Epithelial cell of proximal tubule (primary cell): ENCODE data around the gene U2AF1L4. TPM values are rescaled to one million over a fixed set of nuclear protein-coding genes. Genes with fewer than 3 reads are reported as not detected.

ENCODE experiments used
- DNase-seq: peaks from one replicate; pipeline ENCODE4 v3.0.0-alpha.2; 2011; ENCODE audit warnings: low read depth
- H3K4me3 ChIP-seq: 2 replicates; pipeline ENCODE4 v1.5.1; 2011; ENCODE audit warnings: low read depth, mild to moderate bottlenecking, low read length
- total RNA-seq: library from RNA; depleted of rRNA; stranded (reverse); fragments of >200 nt; gene quantifications from 2 replicates; pipeline ENCODE4 v1.2.3, GENCODE V29; 2015
- TF ChIP-seq, protein P1 (sequence below): conservative IDR thresholded peaks from 2 replicates; pipeline ENCODE4 v1.5.1; 2012; ENCODE audit warnings: low read depth, mild to moderate bottlenecking, low read length

The U2AF1L4 gene
- total RNA-seq, 1 donor from 2014 or later = 5.9 TPM

DNA sequence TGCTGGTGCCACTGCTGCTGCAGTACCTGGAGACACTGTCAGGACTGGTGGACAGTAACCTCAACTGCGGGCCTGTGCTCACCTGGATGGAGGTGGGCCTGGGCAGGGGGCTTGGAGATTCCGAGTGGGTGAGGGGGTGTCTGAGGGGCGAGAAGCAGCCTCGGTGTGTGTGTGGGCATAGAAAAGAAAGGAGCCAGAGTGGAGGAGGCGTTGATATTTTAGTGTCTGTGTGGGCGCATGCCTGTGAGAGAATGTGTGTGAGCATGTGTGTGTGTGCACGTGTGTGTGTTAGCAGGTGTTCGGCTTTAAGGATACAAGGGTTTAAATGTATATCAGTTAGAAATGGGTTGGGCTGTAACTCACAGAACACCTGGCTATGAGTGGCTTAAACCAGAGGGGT is 33.8 kb upstream of the U2AF1L4 start:
- H3K4me3 ChIP-seq = no peak overlapping the region
- DNase-seq = no peak
- TF ChIP-seq, protein P1, sequence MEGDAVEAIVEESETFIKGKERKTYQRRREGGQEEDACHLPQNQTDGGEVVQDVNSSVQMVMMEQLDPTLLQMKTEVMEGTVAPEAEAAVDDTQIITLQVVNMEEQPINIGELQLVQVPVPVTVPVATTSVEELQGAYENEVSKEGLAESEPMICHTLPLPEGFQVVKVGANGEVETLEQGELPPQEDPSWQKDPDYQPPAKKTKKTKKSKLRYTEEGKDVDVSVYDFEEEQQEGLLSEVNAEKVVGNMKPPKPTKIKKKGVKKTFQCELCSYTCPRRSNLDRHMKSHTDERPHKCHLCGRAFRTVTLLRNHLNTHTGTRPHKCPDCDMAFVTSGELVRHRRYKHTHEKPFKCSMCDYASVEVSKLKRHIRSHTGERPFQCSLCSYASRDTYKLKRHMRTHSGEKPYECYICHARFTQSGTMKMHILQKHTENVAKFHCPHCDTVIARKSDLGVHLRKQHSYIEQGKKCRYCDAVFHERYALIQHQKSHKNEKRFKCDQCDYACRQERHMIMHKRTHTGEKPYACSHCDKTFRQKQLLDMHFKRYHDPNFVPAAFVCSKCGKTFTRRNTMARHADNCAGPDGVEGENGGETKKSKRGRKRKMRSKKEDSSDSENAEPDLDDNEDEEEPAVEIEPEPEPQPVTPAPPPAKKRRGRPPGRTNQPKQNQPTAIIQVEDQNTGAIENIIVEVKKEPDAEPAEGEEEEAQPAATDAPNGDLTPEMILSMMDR = no peak

DNA sequence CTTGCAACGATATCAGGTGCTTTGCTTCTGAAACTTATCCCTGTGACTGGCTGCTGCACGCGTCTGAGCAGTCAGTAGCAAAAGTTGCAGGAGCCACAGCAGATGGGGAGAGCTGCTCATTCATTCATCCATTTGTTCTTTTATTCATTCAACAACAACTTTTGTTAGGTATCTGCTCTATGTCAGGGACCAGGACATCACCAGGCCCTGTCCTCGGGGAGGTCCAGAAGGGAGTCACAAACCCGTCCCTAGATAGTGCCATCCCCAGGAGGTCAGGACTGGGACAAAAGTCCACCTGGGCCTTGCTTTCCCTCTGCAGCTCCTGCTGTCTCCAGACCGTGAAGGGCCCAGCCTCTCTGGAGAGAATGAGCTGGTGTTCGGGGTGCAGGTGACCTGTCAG is 32.7 kb upstream of the U2AF1L4 start:
- TF ChIP-seq, protein P1 = no peak
- DNase-seq = no peak
- H3K4me3 ChIP-seq = no peak overlapping the region

DNA sequence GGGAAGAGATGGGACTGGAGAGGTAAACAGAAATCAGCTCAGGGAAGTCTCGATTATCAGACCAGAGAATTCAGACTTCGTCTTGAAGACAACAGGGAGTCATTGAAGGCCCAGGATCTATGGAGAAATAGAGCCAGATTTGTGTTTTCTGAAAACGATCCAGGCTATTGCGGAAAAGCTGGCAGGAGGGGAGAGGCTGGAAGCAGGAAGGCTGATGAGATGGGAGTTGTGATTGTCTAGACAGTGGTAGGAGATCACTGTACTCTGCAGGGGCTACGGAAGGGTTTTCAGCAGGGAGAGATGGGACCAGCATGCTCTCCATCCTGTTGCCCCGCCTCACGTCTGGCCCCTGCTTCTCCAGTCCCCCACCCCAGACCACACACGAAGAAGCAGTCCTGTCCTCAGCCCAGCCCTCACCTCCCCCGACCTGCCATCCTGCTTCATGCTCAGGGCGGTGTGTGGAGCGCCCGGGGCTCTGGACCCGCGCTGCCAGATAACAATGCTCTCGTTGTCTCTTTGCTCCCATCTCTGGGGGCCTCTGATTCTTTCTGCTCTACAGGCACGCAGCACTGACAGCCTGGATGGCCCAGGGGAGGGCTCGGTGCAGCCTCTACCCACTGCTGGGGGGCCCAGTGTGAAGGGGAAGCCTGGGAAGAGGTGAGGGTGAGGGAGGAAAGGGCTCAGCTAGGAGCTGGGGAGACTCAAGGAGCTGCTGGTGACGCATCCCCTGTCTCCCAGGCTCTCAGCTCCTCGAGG is 32.0 kb upstream of the U2AF1L4 start:
- TF ChIP-seq, protein P1 = no peak
- no peak overlapping the region for H3K4me3 ChIP-seq
- DNase-seq = no peak

DNA sequence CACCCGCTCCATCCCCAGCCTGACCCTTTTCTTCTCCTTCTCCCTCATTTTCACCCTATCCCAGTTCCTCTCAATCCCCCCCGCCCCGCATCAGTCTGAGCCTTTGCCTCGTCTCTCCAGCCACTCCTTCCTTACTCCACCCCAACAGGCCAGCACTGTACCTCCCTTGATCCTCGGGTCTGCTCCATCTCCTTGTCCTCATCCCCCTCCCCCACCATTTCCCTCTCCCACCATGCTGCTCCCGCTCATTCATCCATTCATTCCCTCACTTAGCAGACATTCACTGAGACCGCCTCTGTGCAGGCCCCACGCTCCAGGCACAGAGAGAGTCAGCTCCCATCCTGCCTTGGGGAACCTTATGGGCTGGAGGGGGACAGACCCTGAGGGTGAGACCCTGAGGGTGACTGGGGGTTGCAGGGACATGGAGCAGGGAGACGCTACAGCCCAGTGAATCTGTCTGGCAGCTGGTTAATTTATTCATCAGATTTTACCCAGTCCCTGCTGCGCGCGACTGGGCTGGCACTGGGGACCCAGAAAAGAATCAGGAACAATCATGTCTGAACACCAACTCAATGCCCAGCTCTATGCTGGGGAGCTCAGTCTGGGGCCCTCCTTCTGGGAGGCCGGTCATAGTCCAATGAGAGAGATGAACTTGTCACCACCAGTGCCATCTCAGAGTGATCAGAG is 31.0 kb upstream of the U2AF1L4 start:
- H3K4me3 ChIP-seq = peak overlapping the region; percentile 62
- no peak for DNase-seq
- TF ChIP-seq, protein P1 = no peak

DNA sequence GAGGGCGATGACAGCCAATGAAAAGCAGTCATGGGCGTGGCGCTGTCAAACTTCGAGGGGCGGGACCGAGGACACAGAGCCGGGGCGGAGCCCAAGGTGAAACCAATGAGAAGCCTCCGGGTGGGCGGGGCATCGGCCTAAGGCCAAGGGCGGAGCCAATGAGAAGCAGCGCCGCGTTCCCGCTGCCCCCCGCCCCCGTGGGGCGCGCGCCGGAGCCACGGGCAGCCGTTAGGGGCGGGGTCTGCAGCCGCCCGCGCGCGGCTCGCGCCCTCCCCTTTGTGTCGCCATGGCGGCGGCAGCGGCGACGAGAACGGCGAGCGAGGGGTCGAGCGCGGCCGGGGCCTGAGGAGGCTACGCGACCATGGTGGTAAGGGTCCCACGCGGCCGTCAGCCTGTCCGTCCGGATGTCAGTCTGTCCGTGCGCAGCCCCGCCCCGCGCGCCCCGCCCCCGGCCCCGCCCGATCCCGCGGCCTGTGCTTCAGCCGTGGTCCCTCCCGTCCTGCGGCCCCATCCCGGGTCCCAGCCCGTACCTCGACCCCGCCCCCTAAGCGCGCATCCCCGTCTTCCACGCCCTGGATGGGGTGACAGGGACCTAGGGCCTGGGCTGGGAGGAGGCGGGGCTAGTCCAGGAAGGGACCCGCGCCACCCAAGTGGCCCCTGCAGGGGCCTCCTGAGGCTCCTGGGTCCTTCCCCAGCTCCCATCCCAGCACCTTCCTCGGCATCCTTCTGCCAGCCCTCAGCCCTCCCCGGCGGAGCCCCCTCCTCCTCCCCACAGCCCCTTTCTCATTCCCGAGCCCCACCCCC is 30.3 kb upstream of the U2AF1L4 start, which contains the start of gene ARHGAP33:
ARHGAP33 (plus strand) TSS at position 267 of the 804 bp plus-strand sequence; CDS start at position 362, 95 bp downstream.
- H3K4me3 ChIP-seq = peak within 1 kb of the TSS; percentile 62
- DNase-seq = no peak
- TF ChIP-seq, protein P1 = no peak

DNA sequence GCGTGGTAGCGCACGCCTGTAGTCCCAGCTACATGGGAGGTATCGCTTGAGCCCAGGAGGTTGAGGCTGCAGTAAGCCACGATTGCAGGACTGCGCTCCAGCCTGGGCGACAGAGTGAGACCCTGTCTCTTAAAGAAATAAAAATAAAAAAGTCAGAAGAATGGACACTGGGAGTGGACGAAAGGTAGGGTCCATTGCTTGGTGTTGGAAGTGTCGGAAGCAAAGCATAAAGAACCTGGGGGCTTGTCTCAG is 29.8 kb upstream of the U2AF1L4 start:
- no peak for DNase-seq
- TF ChIP-seq, protein P1 = no peak
- peak overlapping the region; percentile 62 for H3K4me3 ChIP-seq
